Measurements from ENCODE around the gene LRRC7. TPM values are rescaled to one million over a fixed set of nuclear protein-coding genes. Genes with fewer than 3 reads are reported as not detected.

The LRRC7 gene
- total and polyA plus RNA-seq, 2 of the 13 experiments (the other 11 are each of a cell fraction or from before 2014, with no cell fraction given) = not detected

- no peak for DNase-seq (ENCODE audit: low spot score)
- no peak for ATAC-seq
- Histone ChIP-seq H3K4me1 (ENCODE audit: insufficient read depth, low read length) (no peaks in the 10 kb centered on the region), H3K79me2 (ENCODE audit: insufficient read depth, low read length) (no peaks in the 10 kb centered on the region), H3K9me3 (ENCODE audit: low read length) (no peaks in the 10 kb centered on the region), H2AFZ (ENCODE audit: low read length) (no peak overlapping the region), H3K4me2 (ENCODE audit: low read depth, low read length) (no peak overlapping the region), H3K27me3 (ENCODE audit: control insufficient read depth in 1 of 2, insufficient read depth in 2 of 2, low read length in 2 of 2) (no peaks in the 10 kb centered on the region), H3K36me3 (replicated peaks in 1 of 2; ENCODE audit: control insufficient read depth in 1 of 2, insufficient read depth in 2 of 2, low read length in 2 of 2) (no peaks in the 10 kb centered on the region), H3K4me3 (replicated peaks in 1 of 3; ENCODE audit: insufficient read depth in 1 of 3, low read depth in 2 of 3, low read length in 3 of 3) (no peak overlapping the region), H4K20me1 (ENCODE audit: insufficient read depth, low read length) (no peaks in the 10 kb centered on the region), H3K27ac (ENCODE audit: extremely low read length, insufficient read depth, low read length) (no peak overlapping the region), H3K9ac (ENCODE audit: insufficient read depth, low read depth, low read length) (no peak overlapping the region)
- intact Hi-C loops (cut with micrococcal nuclease; ENCODE audit: unreplicated experiment) (no loop called here), in situ Hi-C loops (cut with HindIII; ENCODE audit: extremely low pct_ligation_motif_present, low pct_unique_long_range_greater_than_20kb) (no loop called here)
- ChIA-PET CTCF (ENCODE audit: low intra/inter-chr PET ratio, low total read pairs) (no interaction called here), POLR2A (no interaction called here)
- no peak for TF ChIP-seq HNF4G (IDR thresholded peaks at IDR 0.05; ENCODE audit: borderline replicate concordance, low read depth, low read length)
- no peak for TF ChIP-seq HNF4G (CRISPR knock-in tag; IDR thresholded peaks at IDR 0.05; ENCODE audit: borderline replicate concordance, low read depth)
- TF ChIP-seq, protein P1, sequence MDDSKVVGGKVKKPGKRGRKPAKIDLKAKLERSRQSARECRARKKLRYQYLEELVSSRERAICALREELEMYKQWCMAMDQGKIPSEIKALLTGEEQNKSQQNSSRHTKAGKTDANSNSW (CRISPR knock-in tag; IDR thresholded peaks at IDR 0.05; ENCODE audit: borderline replicate concordance) = no peak
- TF ChIP-seq ZNF709 (CRISPR knock-in tag; IDR thresholded peaks at IDR 0.05) = no peak
- TF ChIP-seq, protein P2, sequence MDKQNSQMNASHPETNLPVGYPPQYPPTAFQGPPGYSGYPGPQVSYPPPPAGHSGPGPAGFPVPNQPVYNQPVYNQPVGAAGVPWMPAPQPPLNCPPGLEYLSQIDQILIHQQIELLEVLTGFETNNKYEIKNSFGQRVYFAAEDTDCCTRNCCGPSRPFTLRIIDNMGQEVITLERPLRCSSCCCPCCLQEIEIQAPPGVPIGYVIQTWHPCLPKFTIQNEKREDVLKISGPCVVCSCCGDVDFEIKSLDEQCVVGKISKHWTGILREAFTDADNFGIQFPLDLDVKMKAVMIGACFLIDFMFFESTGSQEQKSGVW (CRISPR knock-in tag; IDR thresholded peaks at IDR 0.05; ENCODE audit: borderline replicate concordance) = no peak
- no peak for FAIRE-seq
- BruUV-seq (replicated peaks) = no TSS peak
- WGBS (ENCODE audit: low lambda C conversion rate) = 3% methylated on average over 1 of the region's 1 CpG
These were observed 295.2 kb downstream of the LRRC7 start for GRCh38 chr1:69862906-69863305.

- POLR2A ChIA-PET = no interaction called here
- BruUV-seq (replicated peaks) = no TSS peak
These were observed 296.0 kb downstream of the LRRC7 start for GRCh38 chr1:69863704-69864103.

More at GRCh38 chr1:69863704-69864103, 296.0 kb downstream of the LRRC7 start:
- ATAC-seq (no peak), FAIRE-seq (no peak), DNase-seq (ENCODE audit: low spot score) (no peak)
- H3K9ac ChIP-seq (ENCODE audit: insufficient read depth, low read depth, low read length) = no peak overlapping the region
- CTCF ChIA-PET (ENCODE audit: low intra/inter-chr PET ratio, low total read pairs) = no interaction called here
- H4K20me1 ChIP-seq (ENCODE audit: insufficient read depth, low read length) = no peaks in the 10 kb centered on the region
- no peak overlapping the region for H3K4me3 ChIP-seq (replicated peaks in 1 of 3; ENCODE audit: insufficient read depth in 1 of 3, low read depth in 2 of 3, low read length in 3 of 3)
- H3K4me1 ChIP-seq (ENCODE audit: insufficient read depth, low read length) = no peaks in the 10 kb centered on the region
- H3K27ac ChIP-seq (ENCODE audit: extremely low read length, insufficient read depth, low read length) = no peak overlapping the region
- H3K4me2 ChIP-seq (ENCODE audit: low read depth, low read length) = no peak overlapping the region
- TF ChIP-seq TCF12 (IDR thresholded peaks at IDR 0.05) (no peak), TCF12 (CRISPR knock-in tag; IDR thresholded peaks at IDR 0.05) (no peak)
- in situ Hi-C loops (cut with HindIII; ENCODE audit: extremely low pct_ligation_motif_present, low pct_unique_long_range_greater_than_20kb) (no loop called here), intact Hi-C loops (cut with micrococcal nuclease; ENCODE audit: unreplicated experiment) (no loop called here)
- 0% methylated on average over 1 of the region's 1 CpG for WGBS (ENCODE audit: low lambda C conversion rate)
- no peaks in the 10 kb centered on the region for H3K79me2 ChIP-seq (ENCODE audit: insufficient read depth, low read length)
- no peak overlapping the region for H2AFZ ChIP-seq (ENCODE audit: low read length)
- H3K27me3 ChIP-seq (ENCODE audit: control insufficient read depth in 1 of 2, insufficient read depth in 2 of 2, low read length in 2 of 2) = no peaks in the 10 kb centered on the region
- H3K36me3 ChIP-seq (replicated peaks in 1 of 2; ENCODE audit: control insufficient read depth in 1 of 2, insufficient read depth in 2 of 2, low read length in 2 of 2) = no peaks in the 10 kb centered on the region
- H3K9me3 ChIP-seq (ENCODE audit: low read length) = no peaks in the 10 kb centered on the region

All from HepG2 (cell line).